Measurements from ENCODE around the gene ITSN1.

Gene ITSN1

DNA sequence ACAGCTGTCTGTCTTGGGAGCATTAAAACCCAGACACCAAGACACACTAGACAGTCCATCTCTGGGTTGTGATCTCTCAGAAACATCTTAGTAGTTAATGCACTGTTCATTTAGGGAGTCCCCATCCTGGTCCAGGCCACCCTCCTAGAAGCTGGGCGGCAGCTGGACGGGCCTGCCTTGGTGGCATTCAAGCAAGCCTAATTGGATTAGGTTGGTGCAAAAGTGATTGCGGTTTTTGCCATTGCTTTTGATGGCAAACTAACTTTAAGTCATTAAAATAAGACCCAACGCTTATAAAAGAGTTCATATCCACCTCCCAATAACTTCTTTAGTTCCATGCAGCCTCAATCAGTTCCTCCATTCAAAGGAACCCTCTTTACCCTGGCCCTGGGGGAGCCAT lies 251.6 kb downstream of the ITSN1 start:
- no peak for TF ChIP-seq CTCF (IDR thresholded peaks at IDR 0.05; ENCODE audit: extremely low read depth, missing control alignments)
- no peak for DNase-seq (ENCODE audit: low spot score)

DNA sequence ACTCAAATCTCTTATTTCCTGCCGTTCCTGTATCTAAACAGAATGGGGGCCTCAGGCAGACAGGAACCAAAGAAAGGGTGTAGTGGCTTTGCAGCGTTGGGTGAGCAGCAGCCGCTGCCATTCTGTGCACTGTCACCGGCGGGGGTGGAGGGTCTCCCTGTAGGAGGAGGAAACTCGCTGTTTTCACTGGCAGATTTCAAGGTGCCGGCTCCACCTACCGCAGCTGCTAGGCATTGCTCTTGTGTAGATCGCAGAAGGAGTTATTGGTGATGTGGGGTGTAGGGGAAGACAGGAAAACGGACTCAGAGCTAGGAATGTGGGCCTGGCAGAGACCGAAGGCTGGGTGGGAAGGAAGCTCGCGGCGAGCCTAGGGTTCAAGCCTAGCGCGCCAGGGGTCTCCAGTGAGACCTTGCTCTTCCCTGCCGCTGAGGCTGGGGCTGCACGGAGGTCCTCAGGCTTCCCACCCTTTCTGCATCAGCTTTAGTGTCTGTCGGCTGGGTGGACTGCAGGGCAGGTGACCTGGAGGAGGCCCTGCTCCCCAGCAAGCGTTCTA lies 252.5 kb downstream of the ITSN1 start:
- TF ChIP-seq CTCF (IDR thresholded peaks at IDR 0.05; ENCODE audit: extremely low read depth, missing control alignments), result peak; percentile 3
- peak; percentile 68 for DNase-seq (ENCODE audit: low spot score)

- no peak for TF ChIP-seq CTCF (IDR thresholded peaks at IDR 0.05; ENCODE audit: extremely low read depth, missing control alignments)
- no peak for DNase-seq (ENCODE audit: low spot score)
These were observed 253.1 kb downstream of the ITSN1 start for GRCh38 chr21:33895356-33895755.

DNA sequence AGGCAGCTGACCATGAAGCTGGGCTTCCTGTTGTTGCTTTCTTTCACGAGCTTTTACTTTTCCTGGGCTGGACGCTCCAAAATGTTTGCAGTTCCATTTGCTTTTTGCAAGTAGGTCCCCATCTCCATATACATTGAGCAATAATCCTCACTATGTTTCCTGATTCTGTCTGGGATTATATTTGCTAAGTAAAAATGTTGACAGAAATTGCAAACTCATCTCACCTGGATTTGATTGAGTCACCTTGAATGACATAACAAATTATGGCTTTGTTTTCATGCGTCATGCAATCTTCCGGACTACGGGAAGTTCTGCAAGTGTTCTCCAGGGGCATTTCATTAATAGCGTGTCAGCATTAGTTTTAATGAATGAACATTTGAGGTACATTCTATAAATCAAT lies 254.4 kb downstream of the ITSN1 start:
- TF ChIP-seq CTCF (IDR thresholded peaks at IDR 0.05; ENCODE audit: extremely low read depth, missing control alignments), result no peak
- DNase-seq (ENCODE audit: low spot score), result no peak

DNA sequence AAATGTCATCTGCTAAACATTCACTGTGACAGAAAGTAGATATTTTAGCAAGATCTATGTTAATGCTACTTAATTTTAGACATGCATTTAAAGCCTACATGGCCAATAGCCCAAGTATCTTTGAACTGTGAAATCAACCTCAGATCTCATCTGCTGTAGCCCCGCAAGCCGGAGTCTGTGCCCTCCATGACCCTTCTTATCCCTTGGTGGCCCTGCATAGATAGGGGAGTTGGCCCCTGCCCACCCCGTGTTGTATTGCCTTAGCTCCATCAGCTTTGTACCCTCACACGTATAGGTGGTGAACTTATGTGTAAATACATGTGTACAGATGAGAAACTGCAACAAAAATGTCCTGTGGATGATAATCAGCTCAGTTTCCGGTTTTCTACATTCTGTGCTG lies 254.8 kb downstream of the ITSN1 start:
- TF ChIP-seq CTCF (IDR thresholded peaks at IDR 0.05; ENCODE audit: extremely low read depth, missing control alignments), result no peak
- DNase-seq (ENCODE audit: low spot score), result no peak

GRCh38 chr21:33897739-33898138 lies 255.4 kb downstream of the ITSN1 start:
- TF ChIP-seq CTCF (IDR thresholded peaks at IDR 0.05; ENCODE audit: extremely low read depth, missing control alignments), result no peak
- DNase-seq (ENCODE audit: low spot score), result no peak

DNA sequence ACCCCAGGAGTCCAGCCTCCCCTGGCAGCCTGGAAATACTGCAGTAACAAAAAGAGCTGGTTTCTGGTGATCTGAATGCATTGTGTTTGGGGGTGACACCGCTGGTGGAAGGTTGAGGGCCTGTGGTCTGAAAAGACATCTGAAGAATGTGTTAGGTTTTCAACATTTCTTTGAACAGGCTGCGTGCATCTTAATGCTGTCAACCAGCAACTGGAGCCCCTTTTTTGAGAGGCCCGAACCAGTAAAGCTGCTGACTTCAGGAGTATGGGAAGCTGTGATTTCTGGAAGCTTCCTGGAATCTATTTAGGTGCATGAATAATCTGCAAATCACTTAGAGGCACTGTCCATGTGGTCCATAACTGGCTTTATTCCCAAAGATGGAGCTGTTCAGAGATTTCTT lies 256.3 kb downstream of the ITSN1 start:
- DNase-seq (ENCODE audit: low spot score), result no peak
- no peak for TF ChIP-seq CTCF (IDR thresholded peaks at IDR 0.05; ENCODE audit: extremely low read depth, missing control alignments)

Data from GM20000 (cell line).